HepG2 (cell line): Measurements from ENCODE around the gene TTLL1. TPM values are rescaled to one million over a fixed set of nuclear protein-coding genes. Genes with fewer than 3 reads are reported as not detected.

Source experiments
- AFF4 ChIP-seq: sonication (generic); formaldehyde crosslinking; IDR thresholded peaks from 2 replicates; pipeline ENCODE4 v1.4.0; 2020; ENCODE audit warnings: missing genetic modification reagents
- AGO2 ChIP-seq: fragments of 200-400 bp; formaldehyde crosslinking; optimal IDR thresholded peaks from 2 replicates; pipeline ENCODE3; 2017; ENCODE audit warnings: mild to moderate bottlenecking, low read depth, low read length, moderate library complexity
- ARID3A ChIP-seq: IDR thresholded peaks from 2 replicates; pipeline ENCODE4 v1.6.1; 2012; ENCODE audit warnings: low read depth, low read length, improper control_type of control experiment
- ATM ChIP-seq: fragments of 450-650 bp; IDR thresholded peaks from 2 replicates; pipeline ENCODE4 v1.7.1; 2017; ENCODE audit warnings: mild to moderate bottlenecking, borderline replicate concordance
- CREB1 ChIP-seq, 2 experiments: fragments of 450-650 bp in 1 of 2; IDR thresholded peaks; 2 replicates each; pipeline ENCODE4 v1.6.1; 2016 to 2017; ENCODE audit warnings: control low read depth in 1 of 2, mild to moderate bottlenecking in 1 of 2, missing compliant biosample characterization in 1 of 2, missing genetic modification characterization in 1 of 2
- FOXJ3 ChIP-seq: sonication (generic); formaldehyde crosslinking; IDR thresholded peaks from 2 replicates; pipeline ENCODE4 v1.4.0; 2020; ENCODE audit warnings: missing genetic modification reagents, mild to moderate bottlenecking, borderline replicate concordance
- HDAC6 ChIP-seq: fragments of 200-600 bp; sonication (generic); IDR thresholded peaks from 2 replicates; pipeline ENCODE4 v1.7.0; 2017; ENCODE audit warnings: mild to moderate bottlenecking, antibody characterized with exemption, low read length, low read depth
- HMGXB3 ChIP-seq: sonication (generic); formaldehyde crosslinking; IDR thresholded peaks from 2 replicates; pipeline ENCODE4 v1.4.0; 2020; ENCODE audit warnings: missing genetic modification reagents, borderline replicate concordance
- MAF1 ChIP-seq: sonication (generic); formaldehyde crosslinking; IDR thresholded peaks from 2 replicates; pipeline ENCODE4 v1.5.0; 2020; ENCODE audit warnings: missing genetic modification reagents, borderline replicate concordance
- MTF1 ChIP-seq: sonication (generic); formaldehyde crosslinking; IDR thresholded peaks from 2 replicates; pipeline ENCODE4 v1.5.0; 2020; ENCODE audit warnings: missing genetic modification reagents
- NBN ChIP-seq: fragments of 450-650 bp; conservative IDR thresholded peaks from 2 replicates; pipeline ENCODE4 v1.6.1; 2017
- YEATS4 ChIP-seq: sonication (generic); formaldehyde crosslinking; IDR thresholded peaks from 2 replicates; pipeline ENCODE4 v1.4.0; 2020; ENCODE audit warnings: missing genetic modification reagents, borderline replicate concordance
- ZKSCAN1 ChIP-seq: fragments of 150-350 bp; IDR thresholded peaks from 2 replicates; pipeline ENCODE4 v1.6.1; 2014; ENCODE audit warnings: low read length
- ZNF292 ChIP-seq: sonication (generic); formaldehyde crosslinking; IDR thresholded peaks from 2 replicates; pipeline ENCODE4 v1.8.1; 2022; ENCODE audit warnings: mild to moderate bottlenecking, low read depth, missing genetic modification reagents, borderline replicate concordance
- ZNF704 ChIP-seq: sonication (generic); formaldehyde crosslinking; IDR thresholded peaks from 2 replicates; pipeline ENCODE4 v1.8.1; 2023; ENCODE audit warnings: mild to moderate bottlenecking, inconsistent platforms, moderate library complexity, missing genetic modification reagents, borderline replicate concordance
- ZNF784 ChIP-seq: sonication (generic); formaldehyde crosslinking; IDR thresholded peaks from 2 replicates; pipeline ENCODE4 v1.5.1; 2020; ENCODE audit warnings: missing genetic modification reagents, mild to moderate bottlenecking, borderline replicate concordance
- polyA plus RNA-seq, 8 experiments: library from polyadenylated mRNA; depleted of rRNA in 3 of 8; stranded (reverse) in 7 of 8; unstranded in 1 of 8; fragments of >200 nt; fragmentation: Illumina TruSeq in 4 of 8; extraction: Trizol in 4 of 8; gene quantifications; 2 replicates each; pipeline versions ENCODE4 v1.2.1 to v1.2.3, GENCODE V29; 2011 to 2016; ENCODE audit warnings: low read depth in 4 of 8, missing spikeins in 1 of 8, mixed read lengths in 1 of 8; ENCODE audit not compliant: insufficient read depth in 1 of 8
- total RNA-seq, 5 experiments: library from RNA; depleted of rRNA; stranded (reverse); fragments of >200 nt; fragmentation: Illumina TruSeq; extraction: Trizol; gene quantifications; 2 replicates each; pipeline ENCODE4 v1.2.3, GENCODE V29; 2016; ENCODE audit warnings: low read depth in 1 of 5

TTLL1 gene
- total and polyA plus RNA-seq, 2 of the 13 experiments (the other 11 are each of a cell fraction or from before 2014, with no cell fraction given), result 1.6 to 5.3 TPM

- TF ChIP-seq HMGXB3 (CRISPR knock-in tag) (0 out of 2 replicates have a peak, but pooled peaks have one; percentile 18), MAF1 (CRISPR knock-in tag) (peak; percentile 56; the same call in 1 of the 2 replicates), ATM (no peak), ZNF704 (CRISPR knock-in tag) (no peak), YEATS4 (CRISPR knock-in tag) (0 out of 2 replicates have a peak, but pooled peaks have one; percentile 44), CREB1 (IDR thresholded peaks at IDR 0.05) (no peak), CREB1 (CRISPR knock-in tag; IDR thresholded peaks at IDR 0.05) (peak; percentile 42; the same call in 1 of the 2 replicates), ZNF292 (peak; percentile 85; the same call in 1 of the 2 replicates), HDAC6 (no peak), AGO2 (no peak), NBN (no peak), ZNF784 (CRISPR knock-in tag) (0 out of 2 replicates have a peak, but pooled peaks have one; percentile 15), AFF4 (CRISPR knock-in tag) (no peak), FOXJ3 (CRISPR knock-in tag) (peak; percentile 86; the same call in 1 of the 2 replicates), MTF1 (CRISPR knock-in tag) (no peak), ARID3A (0 out of 2 replicates have a peak, but pooled peaks have one; percentile 18), ZKSCAN1 (no peak)
Observed at GRCh38 chr22:42994917-42995562, 94.2 kb downstream of the TTLL1 start (continued).
